Femur (tissue), 1 donor: Measurements from ENCODE around the gene PODXL2.
"Not testable (repeated sequence)": the region's sequence is repeated elsewhere in the genome, so short reads cannot be mapped to it uniquely, and the experiment has no call there.

ENCODE experiments used
- DNase-seq: peaks from one replicate; pipeline ENCODE4 v3.0.0-alpha.2; 2017

The PODXL2 gene

GRCh38 chr3:127675651-127676391, 46.8 kb downstream of the PODXL2 start:
- peak; percentile 22 for DNase-seq

GRCh38 chr3:127676456-127676855, 47.5 kb downstream of the PODXL2 start:
- DNase-seq: peak; percentile 18

GRCh38 chr3:127676921-127677351, 48.0 kb downstream of the PODXL2 start:
- DNase-seq: peak; percentile 16

- DNase-seq: peak; percentile 14
Observed at GRCh38 chr3:127677541-127678314, 48.7 kb downstream of the PODXL2 start.

GRCh38 chr3:127678315-127678599, 49.3 kb downstream of the PODXL2 start:
- DNase-seq: no peak

GRCh38 chr3:127678611-127679533, 49.9 kb downstream of the PODXL2 start:
- peak; percentile 21 for DNase-seq

- peak; percentile 15 for DNase-seq
Observed at GRCh38 chr3:127679534-127680145, 50.7 kb downstream of the PODXL2 start.

GRCh38 chr3:127680146-127680661, 51.2 kb downstream of the PODXL2 start:
- no peak for DNase-seq

- DNase-seq: peak; percentile 14
Observed at GRCh38 chr3:127680798-127681221, 51.8 kb downstream of the PODXL2 start.

- not testable (repeated sequence) for DNase-seq
Observed at GRCh38 chr3:127682175-127682554, 53.2 kb downstream of the PODXL2 start.

- DNase-seq: peak; percentile 16
Observed at GRCh38 chr3:127682561-127682960, 53.6 kb downstream of the PODXL2 start.

- DNase-seq: peak; percentile 8
Observed at GRCh38 chr3:127684871-127685707, 56.1 kb downstream of the PODXL2 start.

- peak; percentile 26 for DNase-seq
Observed at GRCh38 chr3:127685708-127686511, 56.9 kb downstream of the PODXL2 start.

GRCh38 chr3:127686512-127686894, 57.5 kb downstream of the PODXL2 start:
- DNase-seq: no peak

- DNase-seq: no peak
Observed at GRCh38 chr3:127687228-127687737, 58.3 kb downstream of the PODXL2 start.

- no peak for DNase-seq
Observed at GRCh38 chr3:127688022-127688415, 59.0 kb downstream of the PODXL2 start.

- DNase-seq: peak; percentile 76
Observed at GRCh38 chr3:127688416-127689265, 59.7 kb downstream of the PODXL2 start.

GRCh38 chr3:127689266-127689860, 60.4 kb downstream of the PODXL2 start:
- DNase-seq: peak; percentile 20

- peak; percentile 42 for DNase-seq
Observed at GRCh38 chr3:127690106-127690505, 61.1 kb downstream of the PODXL2 start.
